Endodermal cell (in vitro differentiated cells): ENCODE results near the gene ADARB1. TPM values are rescaled to one million over a fixed set of nuclear protein-coding genes. Genes with fewer than 3 reads are reported as not detected.

Experiments used
- DNase-seq: peaks from one replicate; pipeline ENCODE4 v3.0.0-alpha.2; 2017
- H3K27ac ChIP-seq: 2 replicates; pipeline ENCODE4 v1.5.1; 2013; ENCODE audit warnings: mild to moderate bottlenecking, low read depth, low read length, moderate library complexity
- H3K27me3 ChIP-seq: 2 replicates; pipeline ENCODE4 v1.6.1; 2013; ENCODE audit warnings: mild to moderate bottlenecking, low read length, moderate library complexity; ENCODE audit not compliant: insufficient read depth, control insufficient read depth, poor library complexity, severe bottlenecking
- H3K36me3 ChIP-seq: 2 replicates; pipeline ENCODE4 v1.7.0; 2013; ENCODE audit warnings: mild to moderate bottlenecking, low read length, moderate library complexity; ENCODE audit not compliant: control insufficient read depth, insufficient read depth
- H3K4me1 ChIP-seq: one replicate; pipeline ENCODE4 v1.7.0; 2013; ENCODE audit warnings: low read length; ENCODE audit not compliant: control insufficient read depth, insufficient read depth
- H3K4me3 ChIP-seq: 2 replicates; pipeline ENCODE4 v1.5.1; 2013; ENCODE audit warnings: mild to moderate bottlenecking, low read length, moderate library complexity
- H3K9ac ChIP-seq: 2 replicates; pipeline ENCODE4 v1.6.1; 2013; ENCODE audit warnings: mild to moderate bottlenecking, low read length, moderate library complexity; ENCODE audit not compliant: poor library complexity, severe bottlenecking; ENCODE audit errors: extremely low read depth
- H3K9me3 ChIP-seq: 2 replicates; pipeline ENCODE4 v1.6.1; 2013; ENCODE audit warnings: mild to moderate bottlenecking, low read length, moderate library complexity; ENCODE audit not compliant: control insufficient read depth
- H3K27ac Mint-ChIP-seq: 2 replicates; pipeline ENCODE4 v1.8.0; 2020; ENCODE audit warnings: mixed read lengths
- H3K27me3 Mint-ChIP-seq: 2 replicates; pipeline ENCODE4 v1.8.0; 2021; ENCODE audit warnings: mild to moderate bottlenecking, mixed read lengths; ENCODE audit not compliant: insufficient read depth
- H3K36me3 Mint-ChIP-seq: 2 replicates; pipeline ENCODE4 v1.8.0; 2020; ENCODE audit warnings: low read depth, mixed read lengths
- H3K4me1 Mint-ChIP-seq: 2 replicates; pipeline ENCODE4 v1.8.0; 2020; ENCODE audit warnings: mixed read lengths
- H3K4me3 Mint-ChIP-seq: 2 replicates; pipeline ENCODE4 v1.8.0; 2020; ENCODE audit warnings: mild to moderate bottlenecking, moderate library complexity, mixed read lengths
- H3K9me3 Mint-ChIP-seq: 2 replicates; pipeline ENCODE4 v1.8.0; 2020; ENCODE audit warnings: mild to moderate bottlenecking, mixed read lengths
- WGBS, 2 experiments: methylation state at CpG; one replicate each; pipeline versions ENCODE4 v1.1.5 to v1.1.7; 2013; ENCODE audit warnings: missing lambda C conversion rate in 2 of 2, mixed read lengths in 1 of 2; ENCODE audit not compliant: insufficient coverage in 1 of 2, insufficient read length in 1 of 2; 5-methylcytosine and 5-hydroxymethylcytosine counted together
- total RNA-seq, 2 donors: library from RNA; stranded (reverse); fragmentation: NEBNext Ultra II Directional in 1 of 2; extraction: Animal tissue kit (Norgen Biotek cat#: 25700) in 1 of 2; gene quantifications; 2 replicates in 1 of 2; 3 replicates in 1 of 2; pipeline ENCODE4 v1.2.1, GENCODE V29; 2021
- TF ChIP-seq, protein P1 (sequence below): fragments of 200-600 bp; sonication (generic); conservative IDR thresholded peaks from 2 replicates; pipeline ENCODE4 v1.5.0; 2021; ENCODE audit warnings: antibody characterized with exemption, mild to moderate bottlenecking

ADARB1 gene
- total RNA-seq, 2 donors from 2014 or later: 11.5 to 20.1 TPM

DNA sequence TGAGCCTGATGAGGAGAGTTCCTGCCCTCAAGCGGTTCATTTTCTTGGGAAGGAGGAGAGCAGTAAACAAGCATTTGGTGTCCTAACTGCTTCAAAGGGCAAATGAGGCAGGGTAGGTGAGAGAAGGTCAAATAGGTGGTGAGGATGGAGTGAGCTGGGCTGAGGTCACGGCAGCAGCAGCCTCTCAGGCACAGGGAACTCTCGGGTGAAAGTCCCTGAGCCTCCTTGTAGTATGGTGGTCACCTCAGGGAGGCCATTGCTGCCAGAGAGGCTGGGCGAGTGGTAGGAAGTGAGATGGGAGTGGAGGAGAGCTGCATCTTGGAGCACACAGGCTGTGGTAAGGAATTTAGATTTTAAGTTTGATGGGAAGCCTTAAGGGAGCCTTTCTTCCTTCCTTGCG lies 4.0 kb downstream of the ADARB1 start:
- Histone ChIP-seq H3K27ac (no peak overlapping the region), H3K9ac (no peak overlapping the region), H3K27me3 (peaks cover 15% of the 10 kb centered on the region), H3K4me1 (peaks cover under 1% of the 10 kb centered on the region), H3K36me3 (no peaks in the 10 kb centered on the region), H3K4me3 (no peak overlapping the region), H3K9me3 (no peaks in the 10 kb centered on the region)
- TF ChIP-seq, protein P1, sequence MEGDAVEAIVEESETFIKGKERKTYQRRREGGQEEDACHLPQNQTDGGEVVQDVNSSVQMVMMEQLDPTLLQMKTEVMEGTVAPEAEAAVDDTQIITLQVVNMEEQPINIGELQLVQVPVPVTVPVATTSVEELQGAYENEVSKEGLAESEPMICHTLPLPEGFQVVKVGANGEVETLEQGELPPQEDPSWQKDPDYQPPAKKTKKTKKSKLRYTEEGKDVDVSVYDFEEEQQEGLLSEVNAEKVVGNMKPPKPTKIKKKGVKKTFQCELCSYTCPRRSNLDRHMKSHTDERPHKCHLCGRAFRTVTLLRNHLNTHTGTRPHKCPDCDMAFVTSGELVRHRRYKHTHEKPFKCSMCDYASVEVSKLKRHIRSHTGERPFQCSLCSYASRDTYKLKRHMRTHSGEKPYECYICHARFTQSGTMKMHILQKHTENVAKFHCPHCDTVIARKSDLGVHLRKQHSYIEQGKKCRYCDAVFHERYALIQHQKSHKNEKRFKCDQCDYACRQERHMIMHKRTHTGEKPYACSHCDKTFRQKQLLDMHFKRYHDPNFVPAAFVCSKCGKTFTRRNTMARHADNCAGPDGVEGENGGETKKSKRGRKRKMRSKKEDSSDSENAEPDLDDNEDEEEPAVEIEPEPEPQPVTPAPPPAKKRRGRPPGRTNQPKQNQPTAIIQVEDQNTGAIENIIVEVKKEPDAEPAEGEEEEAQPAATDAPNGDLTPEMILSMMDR: no peak
- 87 to 89% methylated on average over 4 of the region's 5 CpGs for WGBS, 2 experiments
- Mint-ChIP-seq H3K9me3 (no peaks in the 10 kb centered on the region), H3K36me3 (no peaks in the 10 kb centered on the region), H3K27me3 (peaks cover 13% of the 10 kb centered on the region), H3K4me1 (peaks cover 13% of the 10 kb centered on the region), H3K27ac (no peak overlapping the region), H3K4me3 (no peak overlapping the region)
- peak; percentile 31 for DNase-seq

DNA sequence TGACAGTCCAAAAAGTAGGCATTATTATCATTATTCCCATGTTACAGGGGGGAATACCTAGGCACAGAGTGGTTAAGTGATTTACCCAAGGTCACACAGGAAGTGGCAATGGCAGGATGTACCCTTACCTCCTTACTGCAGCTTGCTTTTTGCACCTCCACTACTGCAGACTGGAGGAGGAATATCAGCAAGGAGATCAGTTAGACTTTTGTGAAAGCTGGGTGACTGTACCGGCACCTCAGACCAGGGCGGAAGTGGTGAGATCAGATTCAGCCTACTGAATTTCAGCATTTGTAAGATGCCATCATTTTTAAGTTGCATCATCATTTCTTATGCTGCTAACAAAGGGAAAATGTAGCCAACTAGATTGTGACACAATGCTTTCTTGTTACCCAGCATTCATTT lies 4.5 kb downstream of the ADARB1 start:
- no peak overlapping the region for H3K9ac ChIP-seq
- Mint-ChIP-seq H3K27me3 (peaks cover 13% of the 10 kb centered on the region), H3K4me1 (peaks cover 10% of the 10 kb centered on the region), H3K36me3 (no peaks in the 10 kb centered on the region), H3K4me3 (no peak overlapping the region), H3K27ac (no peak overlapping the region), H3K9me3 (no peaks in the 10 kb centered on the region)
- H3K4me3 ChIP-seq: no peak overlapping the region
- H3K36me3 ChIP-seq: no peaks in the 10 kb centered on the region
- no peak for DNase-seq
- 96 to 100% methylated on average over 2 of the region's 2 CpGs for WGBS, 2 experiments
- H3K27ac ChIP-seq: no peak overlapping the region
- TF ChIP-seq, protein P1: no peak
- H3K4me1 ChIP-seq: no peaks in the 10 kb centered on the region
- peaks cover 15% of the 10 kb centered on the region for H3K27me3 ChIP-seq
- no peaks in the 10 kb centered on the region for H3K9me3 ChIP-seq

DNA sequence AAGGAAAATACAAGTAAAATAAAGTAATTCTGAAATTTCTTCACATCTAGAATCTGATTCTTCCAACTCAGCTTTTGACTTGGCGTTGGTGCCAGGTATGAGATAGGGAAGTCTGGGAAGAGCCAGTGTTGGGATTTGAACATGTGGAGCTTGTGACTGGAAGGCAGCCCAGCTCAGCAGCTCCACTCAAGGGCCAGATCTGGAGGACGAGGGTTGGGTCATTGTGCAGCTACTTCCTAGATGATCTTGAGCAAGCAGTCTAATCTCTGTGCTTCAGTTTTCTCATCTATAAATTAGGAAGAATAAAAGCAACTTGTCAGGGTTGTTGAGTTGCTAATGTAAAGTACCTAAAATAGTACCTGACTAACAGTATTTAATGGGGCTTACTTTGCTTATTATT lies 5.0 kb downstream of the ADARB1 start:
- no peaks in the 10 kb centered on the region for H3K36me3 ChIP-seq
- Mint-ChIP-seq H3K9me3 (no peaks in the 10 kb centered on the region), H3K4me1 (peaks cover 10% of the 10 kb centered on the region), H3K27ac (no peak overlapping the region), H3K36me3 (no peaks in the 10 kb centered on the region), H3K4me3 (no peak overlapping the region), H3K27me3 (peaks cover 13% of the 10 kb centered on the region)
- no peak overlapping the region for H3K9ac ChIP-seq
- H3K27me3 ChIP-seq: peaks cover 15% of the 10 kb centered on the region
- WGBS, 2 experiments: 83 to 100% methylated on average over 2 of the region's 2 CpGs
- no peak for DNase-seq
- no peaks in the 10 kb centered on the region for H3K4me1 ChIP-seq
- TF ChIP-seq, protein P1: no peak
- H3K4me3 ChIP-seq: no peak overlapping the region
- H3K9me3 ChIP-seq: no peaks in the 10 kb centered on the region
- H3K27ac ChIP-seq: no peak overlapping the region
